Fibroblast of pulmonary artery (primary cell): Measurements from ENCODE around the gene MUC12.

Experiments used
- DNase-seq: peaks from one replicate; pipeline ENCODE4 v3.0.0-alpha.2; 2010; ENCODE audit warnings: low read depth
- H3K4me3 ChIP-seq: replicated peaks from 2 replicates; pipeline ENCODE4 v1.5.1; 2011; ENCODE audit warnings: low read depth, mild to moderate bottlenecking, control low read depth, low read length, moderate library complexity
- TF ChIP-seq, protein P1 (sequence below): IDR thresholded peaks from 2 replicates; pipeline ENCODE4 v1.5.1; 2011; ENCODE audit warnings: mild to moderate bottlenecking, control low read depth, low read length, inconsistent platforms; ENCODE audit errors: missing control alignments

Gene MUC12

DNA sequence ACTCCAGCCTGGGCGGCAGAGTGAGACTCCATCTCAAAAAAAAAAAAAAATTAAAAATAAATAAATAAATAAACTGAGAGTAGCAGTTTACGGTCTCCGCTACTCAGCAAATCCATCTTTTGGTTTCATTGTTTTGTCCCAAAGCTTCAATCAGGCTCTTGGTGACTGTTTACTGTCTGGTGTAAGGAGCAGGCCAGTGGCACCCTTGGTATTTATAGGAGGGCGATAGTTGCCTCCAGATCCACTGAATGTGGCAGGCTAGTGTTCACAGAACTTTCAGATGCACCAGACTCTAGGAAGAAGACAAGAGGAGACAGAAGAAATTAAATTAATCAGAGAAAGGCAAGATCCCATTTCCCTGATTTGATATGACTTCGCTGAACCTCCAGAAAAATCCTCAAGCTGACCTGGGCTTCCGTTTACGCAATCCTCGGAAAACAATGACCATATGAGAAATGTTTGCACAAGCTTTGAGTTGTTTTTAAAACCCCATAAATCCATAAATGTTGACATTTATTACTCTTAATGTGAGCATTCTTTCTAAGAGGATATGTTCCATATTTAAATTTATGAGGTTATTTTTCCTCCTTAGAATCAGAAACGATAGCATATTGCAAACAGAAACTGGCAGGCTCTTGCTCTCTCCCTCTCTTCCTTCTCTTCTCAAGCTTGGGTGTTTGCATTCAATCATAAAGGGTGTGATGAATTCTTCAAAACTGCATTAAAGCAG lies 27.2 kb upstream of the MUC12 start:
- no peak overlapping the region for H3K4me3 ChIP-seq
- TF ChIP-seq, protein P1, sequence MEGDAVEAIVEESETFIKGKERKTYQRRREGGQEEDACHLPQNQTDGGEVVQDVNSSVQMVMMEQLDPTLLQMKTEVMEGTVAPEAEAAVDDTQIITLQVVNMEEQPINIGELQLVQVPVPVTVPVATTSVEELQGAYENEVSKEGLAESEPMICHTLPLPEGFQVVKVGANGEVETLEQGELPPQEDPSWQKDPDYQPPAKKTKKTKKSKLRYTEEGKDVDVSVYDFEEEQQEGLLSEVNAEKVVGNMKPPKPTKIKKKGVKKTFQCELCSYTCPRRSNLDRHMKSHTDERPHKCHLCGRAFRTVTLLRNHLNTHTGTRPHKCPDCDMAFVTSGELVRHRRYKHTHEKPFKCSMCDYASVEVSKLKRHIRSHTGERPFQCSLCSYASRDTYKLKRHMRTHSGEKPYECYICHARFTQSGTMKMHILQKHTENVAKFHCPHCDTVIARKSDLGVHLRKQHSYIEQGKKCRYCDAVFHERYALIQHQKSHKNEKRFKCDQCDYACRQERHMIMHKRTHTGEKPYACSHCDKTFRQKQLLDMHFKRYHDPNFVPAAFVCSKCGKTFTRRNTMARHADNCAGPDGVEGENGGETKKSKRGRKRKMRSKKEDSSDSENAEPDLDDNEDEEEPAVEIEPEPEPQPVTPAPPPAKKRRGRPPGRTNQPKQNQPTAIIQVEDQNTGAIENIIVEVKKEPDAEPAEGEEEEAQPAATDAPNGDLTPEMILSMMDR: no peak

DNA sequence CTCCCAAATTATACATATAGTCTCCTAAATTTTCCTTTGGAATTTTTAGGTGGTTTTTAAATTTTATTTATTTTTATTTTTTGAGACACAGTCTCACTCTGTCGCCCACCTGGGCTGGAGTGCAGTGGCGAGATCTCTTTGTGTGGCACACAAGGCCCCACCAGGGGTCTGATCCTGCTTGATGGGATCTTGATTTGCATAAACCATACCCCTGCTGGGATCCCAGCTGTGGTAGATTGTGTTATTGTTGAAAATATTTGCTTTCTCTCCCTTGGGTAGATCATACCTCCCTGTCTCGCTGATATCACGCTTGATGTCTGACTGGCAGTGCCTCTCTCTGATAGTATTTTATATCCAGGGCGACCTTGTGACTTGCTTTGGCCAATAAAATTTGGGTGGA lies 25.7 kb upstream of the MUC12 start:
- DNase-seq: no peak
- TF ChIP-seq, protein P1: no peak
- H3K4me3 ChIP-seq: no peak overlapping the region

More for the DNA sequence above, 27.2 kb upstream of the MUC12 start:
- DNase-seq: no peak

DNA sequence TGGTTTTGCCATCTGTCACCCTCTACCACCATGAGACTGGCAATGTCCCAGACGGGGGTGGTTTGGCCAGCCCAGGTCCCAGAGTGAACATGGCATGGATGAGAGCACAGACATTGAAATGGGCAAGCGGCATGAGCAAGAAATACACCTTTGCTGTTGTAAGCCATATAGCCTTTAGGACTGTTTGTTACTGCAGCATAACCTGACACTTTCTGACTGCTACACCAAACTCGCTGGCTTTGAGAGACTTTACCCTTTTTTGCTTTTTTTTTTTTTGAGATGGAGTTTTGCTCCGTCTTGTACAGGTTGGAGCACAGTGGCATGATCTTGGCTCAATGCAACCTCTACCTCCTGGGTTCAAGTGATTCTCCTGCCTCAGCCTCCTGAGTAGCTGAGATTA lies 25.2 kb upstream of the MUC12 start:
- TF ChIP-seq, protein P1: no peak
- DNase-seq: no peak
- no peak overlapping the region for H3K4me3 ChIP-seq

DNA sequence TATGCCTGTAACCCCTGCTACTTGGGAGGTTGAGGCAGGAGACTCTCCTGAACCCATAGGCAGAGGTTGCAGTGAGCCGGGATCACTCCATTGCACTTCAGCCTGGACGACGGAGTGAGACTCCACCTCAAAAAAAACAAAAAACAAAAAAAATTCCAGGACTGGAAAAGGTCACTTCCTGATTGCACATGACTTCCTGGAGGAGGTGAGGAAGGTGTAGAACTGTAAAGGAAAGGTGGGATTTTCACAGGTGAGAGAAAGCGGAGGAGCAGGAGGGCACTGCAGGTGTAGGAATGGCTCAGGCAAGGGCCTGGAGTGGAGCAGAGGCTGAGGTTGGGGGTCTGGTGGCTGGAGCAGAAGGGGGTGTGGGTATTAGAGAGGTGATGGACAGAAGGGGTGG lies 23.3 kb upstream of the MUC12 start:
- H3K4me3 ChIP-seq: no peak overlapping the region
- no peak for DNase-seq
- TF ChIP-seq, protein P1: no peak

DNA sequence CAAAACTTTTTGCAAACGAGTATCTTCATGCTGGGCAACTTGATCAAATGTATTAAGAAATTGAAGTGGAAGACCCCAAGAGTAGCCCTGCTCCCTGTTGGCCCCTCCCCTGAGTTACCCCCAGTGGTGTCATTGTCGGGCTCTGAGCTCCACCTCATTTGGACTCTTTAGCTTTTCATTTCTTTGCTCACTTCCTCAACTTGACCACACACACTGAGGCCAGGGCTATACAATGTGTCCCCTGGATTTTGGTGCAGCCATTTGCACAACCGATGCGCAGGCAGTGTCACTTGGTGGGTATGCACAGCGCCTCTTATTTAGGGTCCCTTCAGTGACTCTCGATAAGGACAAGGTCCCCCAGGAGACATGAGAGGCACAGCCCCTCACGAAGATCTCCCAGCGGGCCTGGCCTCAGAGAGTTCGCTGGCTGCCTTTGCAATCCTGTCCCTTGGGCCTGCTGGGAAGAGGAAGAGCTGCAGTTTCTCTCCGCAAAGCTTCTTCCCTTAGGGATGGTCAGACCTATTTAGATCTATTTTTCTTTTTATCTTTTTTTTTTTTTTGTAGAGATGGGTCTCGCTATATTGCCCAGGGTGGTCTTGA lies 22.5 kb upstream of the MUC12 start:
- TF ChIP-seq, protein P1: no peak
- DNase-seq: no peak
- no peak overlapping the region for H3K4me3 ChIP-seq

DNA sequence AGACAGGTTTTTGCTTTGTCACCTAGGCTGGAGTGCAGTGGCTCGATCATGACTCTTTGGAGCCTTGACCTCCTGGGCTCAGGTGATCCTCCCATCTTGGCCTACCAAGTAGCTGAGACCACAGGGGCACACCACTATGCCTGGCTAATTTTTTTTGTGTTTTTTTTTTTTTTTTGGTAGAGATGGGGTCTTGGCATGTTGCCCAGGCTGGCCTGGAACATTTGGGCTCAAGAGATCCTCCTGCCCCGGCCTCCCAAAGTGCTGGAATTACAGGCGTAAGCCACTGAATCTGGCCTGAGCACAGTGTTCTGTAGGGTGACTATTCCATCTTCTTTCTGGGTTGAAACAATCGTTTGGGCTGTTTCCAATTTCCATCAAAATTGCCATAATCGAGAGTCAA lies 21.6 kb upstream of the MUC12 start:
- TF ChIP-seq, protein P1: no peak
- no peak for DNase-seq
- H3K4me3 ChIP-seq: no peak overlapping the region

DNA sequence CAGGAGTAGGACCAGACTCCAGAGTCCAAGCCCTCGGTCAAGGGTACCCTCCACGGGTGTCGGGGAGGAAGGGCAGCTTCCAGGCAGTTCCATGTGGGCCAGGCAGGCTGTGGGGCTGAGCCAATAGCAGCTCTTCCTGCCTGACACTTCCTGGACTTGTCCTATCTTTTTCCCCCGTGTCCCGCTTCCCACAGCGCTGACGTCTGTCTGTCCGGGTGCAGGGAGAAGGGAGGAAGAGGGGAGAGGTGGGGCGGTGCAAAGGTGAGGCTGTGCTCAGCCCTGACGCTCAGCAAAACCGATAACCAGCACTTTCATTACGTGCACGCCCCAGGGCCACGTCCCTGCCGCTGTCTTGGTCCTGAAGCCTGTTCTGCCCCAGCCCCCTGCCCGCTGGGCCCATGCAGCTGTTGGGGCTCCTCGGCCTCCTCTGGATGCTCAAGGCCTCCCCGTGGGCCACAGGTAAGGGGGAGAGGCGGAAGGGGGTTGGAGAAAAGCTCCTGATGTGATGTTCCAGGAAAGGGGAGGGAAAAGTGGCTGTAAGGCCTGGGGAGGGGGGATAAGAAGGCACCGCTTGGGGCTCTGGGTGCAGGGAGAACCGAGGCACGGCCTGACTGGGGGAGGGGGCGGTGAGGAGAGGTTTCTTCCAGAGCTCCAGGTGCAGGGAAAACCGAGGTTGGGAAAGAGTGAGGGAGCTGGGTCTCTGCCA lies 20.0 kb upstream of the MUC12 start, which contains the start of gene MUC3A:
MUC3A (plus strand) TSS at position 308 of the 706 bp plus-strand sequence; CDS start at position 399, 91 bp downstream.
- TF ChIP-seq, protein P1: no peak
- no peak within 1 kb of the TSS for H3K4me3 ChIP-seq
- no peak for DNase-seq
